GM12878 (cell line): ENCODE data around the gene ST7. TPM values are rescaled to one million over a fixed set of nuclear protein-coding genes. Genes with fewer than 3 reads are reported as not detected.

Experiments
- ATAC-seq: fragments of 200-7000 bp; cut with Tn5 transposase; 3 replicates; pipeline ENCODE4 v1.9.1; 2020; ENCODE audit warnings: mild to moderate bottlenecking, moderate library complexity
- BruUV-seq: library from RNA; stranded (reverse); fragments of 400-500 nt; replicated peaks from 2 replicates; lab custom pipeline; 2021; lab: Mats Ljungman, UMichigan
- CTCF ChIA-PET: fragments of 300-600 bp; sonication (Branson Sonifier 250); formaldehyde crosslinking; extraction: SDS; loops from one replicate; lab custom pipeline; 2021; ENCODE audit warnings: inconsistent platforms; lab: Yijun Ruan, JAX
- POLR2A ChIA-PET: fragments of 350-600 bp; formaldehyde crosslinking; extraction: SDS; loops from one replicate; lab custom pipeline; 2021; ENCODE audit warnings: inconsistent platforms; lab: Charles Lee
- RAD21 ChIA-PET: fragments of 300-600 bp; sonication (Branson Sonifier 250); formaldehyde crosslinking; loops from one replicate; lab custom pipeline; 2023; ENCODE audit warnings: antibody characterized with exemption; ENCODE audit not compliant: unreplicated experiment; lab: Charles Lee
- SMC1A ChIA-PET: fragments of 300-600 bp; sonication (Branson Sonifier 250); formaldehyde crosslinking; loops from one replicate; lab custom pipeline; 2023; ENCODE audit not compliant: unreplicated experiment, uncharacterized antibody; lab: Charles Lee
- DNase-seq: peaks from one replicate; pipeline ENCODE4 v3.0.0-alpha.2; 2011; ENCODE audit warnings: low read depth, low spot score
- FAIRE-seq: peaks from 3 replicates; lab custom pipeline; 2011; peaks lifted over from hg19 to GRCh38; lab: Jason Lieb, UNC
- H2AFZ ChIP-seq: 2 replicates; pipeline ENCODE4 v1.6.0; 2011; ENCODE audit warnings: low read depth, low read length, control low read depth; ENCODE audit not compliant: control insufficient read depth
- H3K27ac ChIP-seq: 2 replicates; pipeline ENCODE4 v1.5.1; 2011; ENCODE audit warnings: control low read depth; ENCODE audit not compliant: control insufficient read depth, insufficient read depth
- H3K27me3 ChIP-seq, 2 experiments: replicated peaks in 1 of 2; 2 replicates each; pipeline versions ENCODE4 v1.6.0 to v1.6.1; 2011; ENCODE audit warnings: low read length in 1 of 2; ENCODE audit not compliant: control insufficient read depth in 2 of 2, insufficient read depth in 2 of 2
- H3K36me3 ChIP-seq, 2 experiments: 2 replicates each; pipeline ENCODE4 v1.5.1; 2011; ENCODE audit warnings: low read length in 1 of 2; ENCODE audit not compliant: control insufficient read depth in 2 of 2, insufficient read depth in 2 of 2
- H3K4me1 ChIP-seq: 2 replicates; pipeline ENCODE4 v1.6.1; 2011; ENCODE audit warnings: mild to moderate bottlenecking, low read length, moderate library complexity, mixed read lengths; ENCODE audit not compliant: control insufficient read depth, insufficient read depth
- H3K4me2 ChIP-seq: 2 replicates; pipeline ENCODE4 v1.6.0; 2011; ENCODE audit warnings: control low read depth; ENCODE audit not compliant: control insufficient read depth, insufficient read depth
- H3K4me3 ChIP-seq: fragments of 200-600 bp; sonication (generic); 2 replicates; pipeline ENCODE4 v1.5.1; 2016
- H3K79me2 ChIP-seq: 2 replicates; pipeline ENCODE4 v1.6.0; 2011; ENCODE audit warnings: low read length; ENCODE audit not compliant: control insufficient read depth, insufficient read depth
- H3K9ac ChIP-seq: 2 replicates; pipeline ENCODE4 v1.8.0; 2011; ENCODE audit warnings: low read length, control low read depth, mixed read lengths; ENCODE audit not compliant: control insufficient read depth, insufficient read depth
- H3K9me3 ChIP-seq: replicated peaks from 3 replicates; pipeline ENCODE4 v1.5.1; 2011; ENCODE audit warnings: mild to moderate bottlenecking, low read length; ENCODE audit not compliant: control insufficient read depth, insufficient read depth
- H4K20me1 ChIP-seq: 2 replicates; pipeline ENCODE4 v1.6.0; 2011; ENCODE audit not compliant: control insufficient read depth, insufficient read depth
- BCL3 ChIP-seq: IDR thresholded peaks from 2 replicates; pipeline ENCODE4 v1.6.1; 2011; ENCODE audit warnings: borderline replicate concordance, low read depth, mild to moderate bottlenecking, moderate library complexity, low read length; ENCODE audit not compliant: insufficient read depth, poor library complexity, severe bottlenecking
- BCLAF1 ChIP-seq: fragments of 450-650 bp; IDR thresholded peaks from 2 replicates; pipeline ENCODE4 v1.6.1; 2017; ENCODE audit warnings: antibody characterized with exemption, mild to moderate bottlenecking, moderate library complexity
- BHLHE40 ChIP-seq, 2 experiments: fragments of 450-650 bp in 1 of 2; IDR thresholded peaks; 2 replicates each; pipeline ENCODE4 v1.6.1; 2011 to 2017; ENCODE audit warnings: low read depth in 2 of 2, borderline replicate concordance in 1 of 2, improper control_type of control experiment in 1 of 2, low read length in 1 of 2, mild to moderate bottlenecking in 1 of 2
- CHD4 ChIP-seq: fragments of 200-600 bp; sonication (generic); IDR thresholded peaks from 2 replicates; pipeline ENCODE4 v1.6.1; 2016; ENCODE audit warnings: mild to moderate bottlenecking
- CREM ChIP-seq: IDR thresholded peaks from 2 replicates; pipeline ENCODE4 v1.6.1; 2014; ENCODE audit warnings: antibody characterized with exemption, low read depth
- ESRRA ChIP-seq: IDR thresholded peaks from 2 replicates; pipeline ENCODE4 v1.6.1; 2012; ENCODE audit warnings: mild to moderate bottlenecking, low read length, improper control_type of control experiment
- HDAC6 ChIP-seq: fragments of 200-600 bp; sonication (generic); IDR thresholded peaks from one replicate; pipeline ENCODE4 v1.8.0; 2017; ENCODE audit warnings: antibody characterized with exemption; ENCODE audit not compliant: unreplicated experiment
- NRF1 ChIP-seq: conservative IDR thresholded peaks from 2 replicates; pipeline ENCODE4 v1.6.1; 2011; ENCODE audit warnings: mild to moderate bottlenecking, low read depth, low read length, improper control_type of control experiment
- PAX8 ChIP-seq: fragments of 450-650 bp; IDR thresholded peaks from 2 replicates; pipeline ENCODE4 v1.6.1; 2017; ENCODE audit warnings: mild to moderate bottlenecking, moderate library complexity
- RBBP5 ChIP-seq: fragments of 200-600 bp; sonication (generic); conservative IDR thresholded peaks from 2 replicates; pipeline ENCODE4 v1.6.1; 2016
- SIX5 ChIP-seq: IDR thresholded peaks from 2 replicates; pipeline ENCODE4 v1.6.1; 2011; ENCODE audit warnings: mild to moderate bottlenecking, low read depth, low read length, moderate library complexity; ENCODE audit not compliant: severe bottlenecking
- SMAD1 ChIP-seq: fragments of 450-650 bp; IDR thresholded peaks from 2 replicates; pipeline ENCODE4 v1.6.1; 2018; ENCODE audit warnings: mild to moderate bottlenecking, low read depth; ENCODE audit not compliant: partially characterized antibody
- SMAD5 ChIP-seq: IDR thresholded peaks from 2 replicates; pipeline ENCODE4 v1.6.1; 2016; ENCODE audit warnings: antibody characterized with exemption, low read depth
- SP1 ChIP-seq: IDR thresholded peaks from one replicate; pipeline ENCODE4 v1.6.1; 2011; ENCODE audit warnings: low read depth, low read length
- TCF7 ChIP-seq: IDR thresholded peaks from 2 replicates; pipeline ENCODE4 v1.6.1; 2014; ENCODE audit warnings: antibody characterized with exemption, borderline replicate concordance
- ZNF384 ChIP-seq: IDR thresholded peaks from 2 replicates; pipeline ENCODE4 v1.6.1; 2012; ENCODE audit warnings: low read depth, mild to moderate bottlenecking, low read length, improper control_type of control experiment, borderline replicate concordance
- WGBS: methylation state at CpG from one replicate; pipeline ENCODE4 v1.1.6; 2016; ENCODE audit warnings: low lambda C conversion rate; ENCODE audit not compliant: insufficient replicate concordance, insufficient coverage; ENCODE audit errors: missing lambda C conversion rate; 5-methylcytosine and 5-hydroxymethylcytosine counted together
- in situ Hi-C: fragments of 300-500 bp; cut with MboI; formaldehyde crosslinking; loops from 9 replicates; pipeline ENCODE4 v1.14.3; 2018; ENCODE audit warnings: mixed read lengths
- intact Hi-C: fragments of 100-400 bp; cut with micrococcal nuclease; formaldehyde crosslinking; loops from one replicate; pipeline ENCODE4 v1.14.2; 2022; ENCODE audit not compliant: unreplicated experiment
- polyA plus RNA-seq, 11 experiments: library from polyadenylated mRNA; depleted of rRNA in 4 of 11; unstranded in 6 of 11; stranded (reverse) in 5 of 11; fragments of >200 nt; fragmentation: Nextera tagmentation in 4 of 11; fragmentation: Illumina TruSeq in 1 of 11; extraction: Ambion mirVana in 4 of 11; extraction: Trizol in 1 of 11; gene quantifications; 1 replicate in 1 of 11; 2 replicates in 10 of 11; pipeline versions ENCODE4 v1.2.1 to v1.2.3, GENCODE V29; 2011 to 2016; ENCODE audit warnings: inconsistent platforms in 2 of 11, missing spikeins in 2 of 11, low read depth in 1 of 11
- total RNA-seq, 4 experiments: library from RNA; depleted of rRNA in 3 of 4; stranded (reverse); fragments of >200 nt in 3 of 4; fragmentation: Illumina TruSeq in 1 of 4; extraction: Trizol in 1 of 4; gene quantifications; 2 replicates each; pipeline versions ENCODE4 v1.2.1 to v1.2.3, GENCODE V29; 2013 to 2021

The ST7 gene
- total and polyA plus RNA-seq, 10 of the 15 experiments (the other 5 are each of a cell fraction or from before 2014, with no cell fraction given), result 27.7 to 76.4 (median 53.6) TPM

GRCh38 chr7:117138981-117139380 is 185.7 kb downstream of the ST7 start:
- H3K9me3 ChIP-seq, result no peaks in the 10 kb centered on the region
- BruUV-seq, result no TSS peak
- no peaks in the 10 kb centered on the region for H4K20me1 ChIP-seq
- H3K4me3 ChIP-seq, result no peak overlapping the region
- no peak for ATAC-seq
- no peak for TF ChIP-seq ZNF384
- TF ChIP-seq SP1, result no peak
- no peak for TF ChIP-seq BCL3
- TF ChIP-seq HDAC6, result no peak
- TF ChIP-seq CREM, result no peak
- no peak for TF ChIP-seq SMAD1
- no peak for TF ChIP-seq BCLAF1
- no peak for TF ChIP-seq RBBP5
- TF ChIP-seq SIX5, result no peak
- no peak for TF ChIP-seq SMAD5
- TF ChIP-seq CHD4, result no peak
- TF ChIP-seq NRF1, result no peak
- TF ChIP-seq ESRRA, result no peak
- no peak for TF ChIP-seq TCF7
- no peak for TF ChIP-seq PAX8
- TF ChIP-seq BHLHE40 (IDR thresholded peaks at IDR 0.05; ENCODE audit: borderline replicate concordance in 1 of 2, low read depth in 2 of 2, low read length in 1 of 2), result no peak
- H2AFZ ChIP-seq, result no peak overlapping the region
- peaks cover 8% of the 10 kb centered on the region; the same call in 1 of the 2 replicates for H3K4me1 ChIP-seq
- POLR2A ChIA-PET, result no interaction called here
- H3K36me3 ChIP-seq, result peaks cover 8 to 40% of the 10 kb centered on the region in 2 experiments
- CTCF ChIA-PET, result interaction anchor here (0.7 to 1.2 kb wide), 3 partner anchors 153 to 209 kb away, joined by 3 to 6 read pairs (median 4); no protein-coding TSS in a partner anchor
- H3K27me3 ChIP-seq, result no peaks in the 10 kb centered on the region
- intact Hi-C loops, result no loop called here
- no peak overlapping the region for H3K27ac ChIP-seq
- no peak for FAIRE-seq
- RAD21 ChIA-PET, result no interaction called here
- H3K4me2 ChIP-seq, result no peak overlapping the region
- in situ Hi-C loops, result no loop called here
- no peaks in the 10 kb centered on the region for H3K79me2 ChIP-seq
- SMC1A ChIA-PET, result interaction anchor here (0.7 to 1.5 kb wide), 4 partner anchors 9 to 150 kb away, joined by 3 to 5 read pairs (median 4); no protein-coding TSS in a partner anchor
- no peak for DNase-seq
- no peak overlapping the region for H3K9ac ChIP-seq
- WGBS, result 97% methylated on average over 1 of the region's 1 CpG
